GM12878 (cell line): ENCODE measurements around the gene RIC8B. TPM values are rescaled to one million over a fixed set of nuclear protein-coding genes. Genes with fewer than 3 reads are reported as not detected.
"Not testable (repeated sequence)": the region's sequence is repeated elsewhere in the genome, so short reads cannot be mapped to it uniquely, and the experiment has no call there.

Experiments used
- ATAC-seq: fragments of 200-7000 bp; cut with Tn5 transposase; 3 replicates; pipeline ENCODE4 v1.9.1; 2020; ENCODE audit warnings: mild to moderate bottlenecking, moderate library complexity
- BruUV-seq: library from RNA; stranded (reverse); fragments of 400-500 nt; replicated peaks from 2 replicates; lab custom pipeline; 2021; lab: Mats Ljungman, UMichigan
- CTCF ChIA-PET: fragments of 300-600 bp; sonication (Branson Sonifier 250); formaldehyde crosslinking; extraction: SDS; loops from one replicate; lab custom pipeline; 2021; ENCODE audit warnings: inconsistent platforms; lab: Yijun Ruan, JAX
- POLR2A ChIA-PET: fragments of 350-600 bp; formaldehyde crosslinking; extraction: SDS; loops from one replicate; lab custom pipeline; 2021; ENCODE audit warnings: inconsistent platforms; lab: Charles Lee
- RAD21 ChIA-PET: fragments of 300-600 bp; sonication (Branson Sonifier 250); formaldehyde crosslinking; loops from one replicate; lab custom pipeline; 2023; ENCODE audit warnings: antibody characterized with exemption; ENCODE audit not compliant: unreplicated experiment; lab: Charles Lee
- SMC1A ChIA-PET: fragments of 300-600 bp; sonication (Branson Sonifier 250); formaldehyde crosslinking; loops from one replicate; lab custom pipeline; 2023; ENCODE audit not compliant: unreplicated experiment, uncharacterized antibody; lab: Charles Lee
- DNase-seq: peaks from one replicate; pipeline ENCODE4 v3.0.0-alpha.2; 2011; ENCODE audit warnings: low read depth, low spot score
- FAIRE-seq: peaks from 3 replicates; lab custom pipeline; 2011; peaks lifted over from hg19 to GRCh38; lab: Jason Lieb, UNC
- H2AFZ ChIP-seq: 2 replicates; pipeline ENCODE4 v1.6.0; 2011; ENCODE audit warnings: low read depth, low read length, control low read depth; ENCODE audit not compliant: control insufficient read depth
- H3K27ac ChIP-seq: 2 replicates; pipeline ENCODE4 v1.5.1; 2011; ENCODE audit warnings: control low read depth; ENCODE audit not compliant: control insufficient read depth, insufficient read depth
- H3K27me3 ChIP-seq, 2 experiments: replicated peaks in 1 of 2; 2 replicates each; pipeline versions ENCODE4 v1.6.0 to v1.6.1; 2011; ENCODE audit warnings: low read length in 1 of 2; ENCODE audit not compliant: control insufficient read depth in 2 of 2, insufficient read depth in 2 of 2
- H3K36me3 ChIP-seq, 2 experiments: 2 replicates each; pipeline ENCODE4 v1.5.1; 2011; ENCODE audit warnings: low read length in 1 of 2; ENCODE audit not compliant: control insufficient read depth in 2 of 2, insufficient read depth in 2 of 2
- H3K4me1 ChIP-seq: 2 replicates; pipeline ENCODE4 v1.6.1; 2011; ENCODE audit warnings: mild to moderate bottlenecking, low read length, moderate library complexity, mixed read lengths; ENCODE audit not compliant: control insufficient read depth, insufficient read depth
- H3K4me2 ChIP-seq: 2 replicates; pipeline ENCODE4 v1.6.0; 2011; ENCODE audit warnings: control low read depth; ENCODE audit not compliant: control insufficient read depth, insufficient read depth
- H3K4me3 ChIP-seq: fragments of 200-600 bp; sonication (generic); 2 replicates; pipeline ENCODE4 v1.5.1; 2016
- H3K79me2 ChIP-seq: 2 replicates; pipeline ENCODE4 v1.6.0; 2011; ENCODE audit warnings: low read length; ENCODE audit not compliant: control insufficient read depth, insufficient read depth
- H3K9ac ChIP-seq: 2 replicates; pipeline ENCODE4 v1.8.0; 2011; ENCODE audit warnings: low read length, control low read depth, mixed read lengths; ENCODE audit not compliant: control insufficient read depth, insufficient read depth
- H3K9me3 ChIP-seq: replicated peaks from 3 replicates; pipeline ENCODE4 v1.5.1; 2011; ENCODE audit warnings: mild to moderate bottlenecking, low read length; ENCODE audit not compliant: control insufficient read depth, insufficient read depth
- H4K20me1 ChIP-seq: 2 replicates; pipeline ENCODE4 v1.6.0; 2011; ENCODE audit not compliant: control insufficient read depth, insufficient read depth
- BACH1 ChIP-seq: fragments of 450-650 bp; IDR thresholded peaks from 2 replicates; pipeline ENCODE4 v1.6.1; 2017; ENCODE audit warnings: mild to moderate bottlenecking, borderline replicate concordance
- EP300 ChIP-seq, 2 experiments: fragments of 150-350 bp in 1 of 2; IDR thresholded peaks; 2 replicates each; pipeline ENCODE4 v1.6.1; 2011 to 2012; ENCODE audit warnings: low read depth in 2 of 2, low read length in 2 of 2, borderline replicate concordance in 1 of 2, improper control_type of control experiment in 1 of 2, inconsistent platforms in 1 of 2; ENCODE audit not compliant: control insufficient read depth in 1 of 2
- ESRRA ChIP-seq: IDR thresholded peaks from 2 replicates; pipeline ENCODE4 v1.6.1; 2012; ENCODE audit warnings: mild to moderate bottlenecking, low read length, improper control_type of control experiment
- FOXK2 ChIP-seq: fragments of 450-650 bp; IDR thresholded peaks from 2 replicates; pipeline ENCODE4 v1.6.1; 2017; ENCODE audit warnings: mild to moderate bottlenecking, moderate library complexity
- HDAC2 ChIP-seq: fragments of 200-600 bp; sonication (generic); IDR thresholded peaks from 2 replicates; pipeline ENCODE4 v1.6.1; 2017
- MTA3 ChIP-seq: IDR thresholded peaks from 2 replicates; pipeline ENCODE4 v1.6.1; 2012; ENCODE audit warnings: low read length, inconsistent platforms, borderline replicate concordance
- ZNF217 ChIP-seq: fragments of 450-650 bp; IDR thresholded peaks from 2 replicates; pipeline ENCODE4 v1.6.1; 2017; ENCODE audit warnings: antibody characterized with exemption, mild to moderate bottlenecking
- WGBS: methylation state at CpG from one replicate; pipeline ENCODE4 v1.1.6; 2016; ENCODE audit warnings: low lambda C conversion rate; ENCODE audit not compliant: insufficient replicate concordance, insufficient coverage; ENCODE audit errors: missing lambda C conversion rate; 5-methylcytosine and 5-hydroxymethylcytosine counted together
- in situ Hi-C: fragments of 300-500 bp; cut with MboI; formaldehyde crosslinking; loops from 9 replicates; pipeline ENCODE4 v1.14.3; 2018; ENCODE audit warnings: mixed read lengths
- intact Hi-C: fragments of 100-400 bp; cut with micrococcal nuclease; formaldehyde crosslinking; loops from one replicate; pipeline ENCODE4 v1.14.2; 2022; ENCODE audit not compliant: unreplicated experiment
- polyA plus RNA-seq, 11 experiments: library from polyadenylated mRNA; depleted of rRNA in 4 of 11; unstranded in 6 of 11; stranded (reverse) in 5 of 11; fragments of >200 nt; fragmentation: Nextera tagmentation in 4 of 11; fragmentation: Illumina TruSeq in 1 of 11; extraction: Ambion mirVana in 4 of 11; extraction: Trizol in 1 of 11; gene quantifications; 1 replicate in 1 of 11; 2 replicates in 10 of 11; pipeline versions ENCODE4 v1.2.1 to v1.2.3, GENCODE V29; 2011 to 2016; ENCODE audit warnings: inconsistent platforms in 2 of 11, missing spikeins in 2 of 11, low read depth in 1 of 11
- total RNA-seq, 4 experiments: library from RNA; depleted of rRNA in 3 of 4; stranded (reverse); fragments of >200 nt in 3 of 4; fragmentation: Illumina TruSeq in 1 of 4; extraction: Trizol in 1 of 4; gene quantifications; 2 replicates each; pipeline versions ENCODE4 v1.2.1 to v1.2.3, GENCODE V29; 2013 to 2021
- TF ChIP-seq, protein P1 (sequence below): fragments of 450-650 bp; IDR thresholded peaks from 2 replicates; pipeline ENCODE4 v1.6.1; 2016; ENCODE audit warnings: mild to moderate bottlenecking, moderate library complexity, borderline replicate concordance
- TF ChIP-seq, protein P2 (sequence below): IDR thresholded peaks from 2 replicates; pipeline ENCODE4 v1.6.1; 2011; ENCODE audit warnings: low read depth, low read length, improper control_type of control experiment, borderline replicate concordance
- TF ChIP-seq, protein P3 (sequence below): IDR thresholded peaks from 2 replicates; pipeline ENCODE4 v1.6.1; 2011; ENCODE audit warnings: borderline replicate concordance, low read depth, mild to moderate bottlenecking, moderate library complexity, low read length; ENCODE audit not compliant: insufficient read depth, poor library complexity, severe bottlenecking
- TF ChIP-seq, protein P4 (sequence below): IDR thresholded peaks from 2 replicates; pipeline ENCODE4 v1.6.1; 2012; ENCODE audit warnings: low read length, inconsistent platforms

RIC8B gene
- total and polyA plus RNA-seq, 10 of the 15 experiments (the other 5 are each of a cell fraction or from before 2014, with no cell fraction given), result 2.3 to 10.8 (median 6.2) TPM

DNA sequence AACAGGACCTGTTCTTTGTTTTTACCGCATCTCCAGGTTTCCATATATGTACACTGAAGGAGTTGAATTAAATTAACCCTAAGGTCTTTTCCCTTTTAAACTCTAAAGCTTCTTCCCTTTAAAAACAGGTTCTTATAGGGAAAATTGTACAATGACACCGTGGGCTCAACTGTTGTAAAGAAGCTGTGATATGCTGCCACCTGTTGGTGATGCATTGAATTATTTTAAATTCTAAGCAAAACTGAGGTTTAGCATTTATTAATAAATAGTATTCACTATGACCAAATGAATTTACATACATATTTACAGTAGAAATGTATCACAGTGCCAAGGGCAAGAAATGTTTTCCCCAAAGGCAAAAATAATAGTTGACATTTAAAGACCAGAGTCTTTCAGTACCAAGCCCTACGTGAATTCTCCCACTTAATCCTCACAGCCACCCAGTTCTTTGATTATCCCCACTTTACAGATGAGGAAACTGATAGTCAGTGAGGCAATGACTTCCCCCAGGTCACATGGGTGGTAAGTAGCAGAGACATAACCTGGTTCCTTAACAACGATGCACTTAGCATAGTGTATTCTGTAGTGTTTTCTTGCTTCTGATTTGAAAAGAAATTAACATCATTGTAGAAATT is 145.5 kb downstream of the RIC8B start (continued):
- TF ChIP-seq, protein P1, sequence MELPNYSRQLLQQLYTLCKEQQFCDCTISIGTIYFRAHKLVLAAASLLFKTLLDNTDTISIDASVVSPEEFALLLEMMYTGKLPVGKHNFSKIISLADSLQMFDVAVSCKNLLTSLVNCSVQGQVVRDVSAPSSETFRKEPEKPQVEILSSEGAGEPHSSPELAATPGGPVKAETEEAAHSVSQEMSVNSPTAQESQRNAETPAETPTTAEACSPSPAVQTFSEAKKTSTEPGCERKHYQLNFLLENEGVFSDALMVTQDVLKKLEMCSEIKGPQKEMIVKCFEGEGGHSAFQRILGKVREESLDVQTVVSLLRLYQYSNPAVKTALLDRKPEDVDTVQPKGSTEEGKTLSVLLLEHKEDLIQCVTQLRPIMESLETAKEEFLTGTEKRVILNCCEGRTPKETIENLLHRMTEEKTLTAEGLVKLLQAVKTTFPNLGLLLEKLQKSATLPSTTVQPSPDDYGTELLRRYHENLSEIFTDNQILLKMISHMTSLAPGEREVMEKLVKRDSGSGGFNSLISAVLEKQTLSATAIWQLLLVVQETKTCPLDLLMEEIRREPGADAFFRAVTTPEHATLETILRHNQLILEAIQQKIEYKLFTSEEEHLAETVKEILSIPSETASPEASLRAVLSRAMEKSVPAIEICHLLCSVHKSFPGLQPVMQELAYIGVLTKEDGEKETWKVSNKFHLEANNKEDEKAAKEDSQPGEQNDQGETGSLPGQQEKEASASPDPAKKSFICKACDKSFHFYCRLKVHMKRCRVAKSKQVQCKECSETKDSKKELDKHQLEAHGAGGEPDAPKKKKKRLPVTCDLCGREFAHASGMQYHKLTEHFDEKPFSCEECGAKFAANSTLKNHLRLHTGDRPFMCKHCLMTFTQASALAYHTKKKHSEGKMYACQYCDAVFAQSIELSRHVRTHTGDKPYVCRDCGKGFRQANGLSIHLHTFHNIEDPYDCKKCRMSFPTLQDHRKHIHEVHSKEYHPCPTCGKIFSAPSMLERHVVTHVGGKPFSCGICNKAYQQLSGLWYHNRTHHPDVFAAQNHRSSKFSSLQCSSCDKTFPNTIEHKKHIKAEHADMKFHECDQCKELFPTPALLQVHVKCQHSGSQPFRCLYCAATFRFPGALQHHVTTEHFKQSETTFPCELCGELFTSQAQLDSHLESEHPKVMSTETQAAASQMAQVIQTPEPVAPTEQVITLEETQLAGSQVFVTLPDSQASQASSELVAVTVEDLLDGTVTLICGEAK, result no peak
- TF ChIP-seq ZNF217 (no peak), EP300 (IDR thresholded peaks at IDR 0.05; ENCODE audit: borderline replicate concordance in 1 of 2, control insufficient read depth in 1 of 2, low read depth in 2 of 2, low read length in 2 of 2) (no peak), BACH1 (no peak), ESRRA (no peak), MTA3 (no peak), FOXK2 (no peak), HDAC2 (no peak)
- TF ChIP-seq, protein P2, sequence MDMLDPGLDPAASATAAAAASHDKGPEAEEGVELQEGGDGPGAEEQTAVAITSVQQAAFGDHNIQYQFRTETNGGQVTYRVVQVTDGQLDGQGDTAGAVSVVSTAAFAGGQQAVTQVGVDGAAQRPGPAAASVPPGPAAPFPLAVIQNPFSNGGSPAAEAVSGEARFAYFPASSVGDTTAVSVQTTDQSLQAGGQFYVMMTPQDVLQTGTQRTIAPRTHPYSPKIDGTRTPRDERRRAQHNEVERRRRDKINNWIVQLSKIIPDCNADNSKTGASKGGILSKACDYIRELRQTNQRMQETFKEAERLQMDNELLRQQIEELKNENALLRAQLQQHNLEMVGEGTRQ, result no peak
- TF ChIP-seq, protein P3, sequence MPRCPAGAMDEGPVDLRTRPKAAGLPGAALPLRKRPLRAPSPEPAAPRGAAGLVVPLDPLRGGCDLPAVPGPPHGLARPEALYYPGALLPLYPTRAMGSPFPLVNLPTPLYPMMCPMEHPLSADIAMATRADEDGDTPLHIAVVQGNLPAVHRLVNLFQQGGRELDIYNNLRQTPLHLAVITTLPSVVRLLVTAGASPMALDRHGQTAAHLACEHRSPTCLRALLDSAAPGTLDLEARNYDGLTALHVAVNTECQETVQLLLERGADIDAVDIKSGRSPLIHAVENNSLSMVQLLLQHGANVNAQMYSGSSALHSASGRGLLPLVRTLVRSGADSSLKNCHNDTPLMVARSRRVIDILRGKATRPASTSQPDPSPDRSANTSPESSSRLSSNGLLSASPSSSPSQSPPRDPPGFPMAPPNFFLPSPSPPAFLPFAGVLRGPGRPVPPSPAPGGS, result no peak
- TF ChIP-seq, protein P4, sequence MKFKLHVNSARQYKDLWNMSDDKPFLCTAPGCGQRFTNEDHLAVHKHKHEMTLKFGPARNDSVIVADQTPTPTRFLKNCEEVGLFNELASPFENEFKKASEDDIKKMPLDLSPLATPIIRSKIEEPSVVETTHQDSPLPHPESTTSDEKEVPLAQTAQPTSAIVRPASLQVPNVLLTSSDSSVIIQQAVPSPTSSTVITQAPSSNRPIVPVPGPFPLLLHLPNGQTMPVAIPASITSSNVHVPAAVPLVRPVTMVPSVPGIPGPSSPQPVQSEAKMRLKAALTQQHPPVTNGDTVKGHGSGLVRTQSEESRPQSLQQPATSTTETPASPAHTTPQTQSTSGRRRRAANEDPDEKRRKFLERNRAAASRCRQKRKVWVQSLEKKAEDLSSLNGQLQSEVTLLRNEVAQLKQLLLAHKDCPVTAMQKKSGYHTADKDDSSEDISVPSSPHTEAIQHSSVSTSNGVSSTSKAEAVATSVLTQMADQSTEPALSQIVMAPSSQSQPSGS, result no peak

DNA sequence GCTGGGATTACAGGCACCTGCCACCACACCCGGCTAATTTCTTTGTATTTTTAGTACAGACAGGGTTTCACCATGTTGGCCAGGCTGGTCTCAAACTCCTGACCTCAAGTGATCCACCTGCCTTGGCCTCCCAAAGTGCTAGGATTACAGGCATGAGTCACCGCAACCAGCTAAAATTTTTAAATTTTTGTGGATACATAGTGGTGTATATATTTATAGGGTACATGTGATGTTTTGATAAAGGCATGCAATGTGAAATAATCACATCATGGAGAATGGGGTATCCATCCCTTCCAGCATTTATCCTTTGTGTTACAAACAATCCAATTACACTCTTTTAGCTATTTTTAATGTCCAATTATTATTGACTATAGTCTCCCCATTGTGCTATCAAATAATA is 147.5 kb downstream of the RIC8B start:
- FAIRE-seq, H3K9ac ChIP-seq, ATAC-seq, BruUV-seq, H3K79me2 ChIP-seq, H2AFZ ChIP-seq, DNase-seq, POLR2A ChIA-PET, H3K36me3 ChIP-seq, H3K27me3 ChIP-seq, H3K4me1 ChIP-seq, H3K9me3 ChIP-seq, H3K4me2 ChIP-seq, H3K4me3 ChIP-seq, H4K20me1 ChIP-seq, intact Hi-C loops, H3K27ac ChIP-seq, in situ Hi-C loops: not testable (repeated sequence)
- ChIA-PET RAD21 (interaction anchor here (0.6 to 2.5 kb wide), 2 partner anchors 15 to 565 kb away, joined by 3 to 16 read pairs; partner anchors contain the start of gene POLR3B), CTCF (interaction anchor here (0.7 to 7.8 kb wide), 5 partner anchors 16 to 565 kb away, joined by 3 to 102 read pairs (median 6); partner anchors contain the start of gene POLR3B), SMC1A (interaction anchor here (1.0 kb wide), 1 partner anchor 536 kb away, joined by 3 read pairs; no protein-coding TSS in a partner anchor)
- 53% methylated on average over 2 of the region's 2 CpGs for WGBS
